Loucy (cell line): Measurements from ENCODE around the gene PLCH1.

ENCODE experiments used
- H2AFZ ChIP-seq: fragments of 200-600 bp; sonication (generic); 2 replicates; pipeline ENCODE4 v1.6.0; 2016; ENCODE audit warnings: antibody characterized with exemption, mild to moderate bottlenecking, low read length, moderate library complexity
- H3F3A ChIP-seq: fragments of 200-600 bp; 2 replicates; pipeline ENCODE4 v1.6.0; 2016; ENCODE audit warnings: antibody characterized with exemption, low read depth, mild to moderate bottlenecking
- H3K27me3 ChIP-seq: fragments of 200-600 bp; sonication (generic); 2 replicates; pipeline ENCODE4 v1.6.1; 2014; ENCODE audit warnings: low read length, mild to moderate bottlenecking; ENCODE audit not compliant: insufficient read depth, poor library complexity, severe bottlenecking
- H3K36me3 ChIP-seq: fragments of 200-600 bp; sonication (generic); 2 replicates; pipeline ENCODE4 v1.6.1; 2016; ENCODE audit warnings: low read length; ENCODE audit not compliant: insufficient read depth
- H3K4me1 ChIP-seq: fragments of 200-600 bp; sonication (generic); 2 replicates; pipeline ENCODE4 v1.5.1; 2014; ENCODE audit warnings: low read length, mild to moderate bottlenecking; ENCODE audit not compliant: insufficient read depth, poor library complexity, severe bottlenecking
- H3K4me2 ChIP-seq: fragments of 200-600 bp; sonication (generic); 2 replicates; pipeline ENCODE4 v1.6.0; 2014; ENCODE audit warnings: antibody characterized with exemption, low read length, low read depth, mild to moderate bottlenecking; ENCODE audit not compliant: poor library complexity, severe bottlenecking
- H3K4me3 ChIP-seq: fragments of 200-600 bp; sonication (generic); 2 replicates; pipeline ENCODE4 v1.5.1; 2014; ENCODE audit warnings: low read length, mild to moderate bottlenecking, mixed read lengths; ENCODE audit not compliant: poor library complexity, severe bottlenecking
- H3K79me2 ChIP-seq: fragments of 200-600 bp; sonication (generic); 2 replicates; pipeline ENCODE4 v1.6.1; 2014; ENCODE audit warnings: low read length; ENCODE audit not compliant: insufficient read depth
- H3K9ac ChIP-seq: fragments of 200-600 bp; sonication (generic); 2 replicates; pipeline ENCODE4 v1.6.0; 2014; ENCODE audit warnings: mild to moderate bottlenecking, low read depth, low read length, moderate library complexity; ENCODE audit not compliant: poor library complexity, severe bottlenecking
- H3K9me2 ChIP-seq: fragments of 200-600 bp; sonication (generic); replicated peaks from 2 replicates; pipeline ENCODE4 v1.6.1; 2016; ENCODE audit warnings: low read depth, low read length, mixed read lengths
- H3K9me3 ChIP-seq: fragments of 200-600 bp; sonication (generic); 2 replicates; pipeline ENCODE4 v1.6.1; 2014; ENCODE audit warnings: mild to moderate bottlenecking, antibody characterized with exemption, low read length, low read depth; ENCODE audit not compliant: insufficient read depth
- H4K20me1 ChIP-seq: fragments of 200-600 bp; sonication (generic); 2 replicates; pipeline ENCODE4 v1.6.0; 2014; ENCODE audit warnings: antibody characterized with exemption, low read length, mild to moderate bottlenecking; ENCODE audit not compliant: insufficient read depth, poor library complexity, severe bottlenecking
- CTCF ChIP-seq: fragments of 200-600 bp; sonication (generic); conservative IDR thresholded peaks from 2 replicates; pipeline ENCODE4 v1.5.1; 2014; ENCODE audit warnings: mild to moderate bottlenecking, antibody characterized with exemption, low read length
- EZH2phosphoT487 ChIP-seq: fragments of 200-600 bp; IDR thresholded peaks from 2 replicates; pipeline ENCODE4 v1.6.1; 2018; ENCODE audit warnings: antibody characterized with exemption, mild to moderate bottlenecking, moderate library complexity, borderline replicate concordance

Gene PLCH1

GRCh38 chr3:155488671-155489070, 256.2 kb downstream of the PLCH1 start:
- no peaks in the 10 kb centered on the region for H3K27me3 ChIP-seq
- no peaks in the 10 kb centered on the region for H3K9me2 ChIP-seq
- no peaks in the 10 kb centered on the region for H4K20me1 ChIP-seq
- no peaks in the 10 kb centered on the region for H3K79me2 ChIP-seq
- H3K4me3 ChIP-seq = no peak overlapping the region
- peaks cover 9% of the 10 kb centered on the region for H3K4me1 ChIP-seq
- no peak overlapping the region for H3K4me2 ChIP-seq
- no peak overlapping the region for H2AFZ ChIP-seq
- no peaks in the 10 kb centered on the region for H3K9me3 ChIP-seq
- H3K36me3 ChIP-seq = peaks cover 19% of the 10 kb centered on the region; the same call in 1 of the 2 replicates
- no peaks in the 10 kb centered on the region for H3F3A ChIP-seq
- no peak overlapping the region for H3K9ac ChIP-seq
- TF ChIP-seq EZH2phosphoT487 (no peak), CTCF (no peak)

DNA sequence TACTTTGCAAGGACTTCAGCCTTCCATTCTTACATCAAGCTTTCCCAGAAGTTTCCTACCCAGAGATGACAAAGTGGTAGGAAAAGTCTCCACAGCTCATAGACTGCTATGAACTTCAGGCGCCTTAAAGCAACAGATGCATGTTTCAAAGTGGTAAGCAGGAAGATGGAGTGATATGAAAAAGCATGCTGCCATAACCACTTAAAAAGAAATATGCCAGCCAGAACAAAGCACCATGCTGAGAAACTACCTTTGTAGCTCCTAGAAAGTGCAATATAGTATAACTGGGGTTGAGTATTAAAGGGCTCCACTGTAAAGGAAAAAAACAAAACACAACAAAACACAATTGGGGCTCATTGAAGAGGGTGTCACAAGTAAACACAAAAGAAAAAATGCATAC, 259.0 kb downstream of the PLCH1 start:
- Histone ChIP-seq H3F3A (no peaks in the 10 kb centered on the region), H3K9me3 (no peaks in the 10 kb centered on the region), H2AFZ (no peak overlapping the region), H3K9me2 (no peaks in the 10 kb centered on the region), H3K4me2 (no peak overlapping the region), H3K79me2 (no peaks in the 10 kb centered on the region), H3K27me3 (no peaks in the 10 kb centered on the region), H3K4me3 (no peak overlapping the region), H3K36me3 (peaks cover 16% of the 10 kb centered on the region; the same call in 1 of the 2 replicates), H3K4me1 (peaks cover 9% of the 10 kb centered on the region), H4K20me1 (no peaks in the 10 kb centered on the region), H3K9ac (no peak overlapping the region)
- TF ChIP-seq CTCF (no peak), EZH2phosphoT487 (no peak)

- peaks cover 13% of the 10 kb centered on the region; the same call in 1 of the 2 replicates for H3K36me3 ChIP-seq
- H3K4me1 ChIP-seq = peaks cover 9% of the 10 kb centered on the region
- H2AFZ ChIP-seq = no peak overlapping the region
- H4K20me1 ChIP-seq = no peaks in the 10 kb centered on the region
- no peaks in the 10 kb centered on the region for H3F3A ChIP-seq
- no peaks in the 10 kb centered on the region for H3K9me3 ChIP-seq
- H3K9me2 ChIP-seq = no peaks in the 10 kb centered on the region
- H3K4me2 ChIP-seq = no peak overlapping the region
- no peak overlapping the region for H3K9ac ChIP-seq
- H3K4me3 ChIP-seq = no peak overlapping the region
- no peaks in the 10 kb centered on the region for H3K79me2 ChIP-seq
- TF ChIP-seq CTCF (no peak), EZH2phosphoT487 (no peak)
- no peaks in the 10 kb centered on the region for H3K27me3 ChIP-seq
Observed at GRCh38 chr3:155481591-155481990, 263.3 kb downstream of the PLCH1 start.
